Endothelial cell of umbilical vein (primary cell): ENCODE measurements around the gene SPAG6. TPM values are rescaled to one million over a fixed set of nuclear protein-coding genes. Genes with fewer than 3 reads are reported as not detected.
A peak's percentile ranks its signal among the peaks of the same experiment; 100 is the strongest.

Experiments used
- BruUV-seq: library from RNA; stranded (reverse); fragments of 400-500 nt; replicated peaks from 2 replicates; lab custom pipeline; 2021; lab: Mats Ljungman, UMichigan
- CTCF ChIA-PET: fragments of 300-600, 350-600 bp; sonication (Branson Sonifier 250); formaldehyde crosslinking; loops from one replicate; lab custom pipeline; 2021; ENCODE audit warnings: antibody characterized with exemption, inconsistent platforms; lab: Charles Lee
- POLR2A ChIA-PET: fragments of 300-600, 350-600 bp; sonication (Branson Sonifier 250); formaldehyde crosslinking; loops from one replicate; lab custom pipeline; 2021; ENCODE audit warnings: antibody characterized with exemption, inconsistent platforms; lab: Charles Lee
- DNase-seq: peaks from one replicate; pipeline ENCODE4 v3.0.0-alpha.2; 2011; ENCODE audit warnings: low read depth, low spot score
- FAIRE-seq: peaks from 2 replicates; lab custom pipeline; 2011; peaks lifted over from hg19 to GRCh38; lab: Jason Lieb, UNC
- H2AFZ ChIP-seq: 2 replicates; pipeline ENCODE4 v1.6.0; 2012; ENCODE audit warnings: low read depth, low read length, control low read depth, inconsistent platforms
- H3K27ac ChIP-seq: 2 replicates; pipeline ENCODE4 v1.5.1; 2011; ENCODE audit warnings: low read depth, mild to moderate bottlenecking, control low read depth, low read length, moderate library complexity; ENCODE audit not compliant: insufficient read depth
- H3K27me3 ChIP-seq, 2 experiments: 2 replicates each; pipeline versions ENCODE4 v1.6.0 to v1.6.1; 2011; ENCODE audit warnings: low read length in 2 of 2, mixed read lengths in 1 of 2; ENCODE audit not compliant: control insufficient read depth in 2 of 2, insufficient read depth in 2 of 2
- H3K36me3 ChIP-seq, 2 experiments: 2 replicates in 1 of 2; 3 replicates in 1 of 2; pipeline ENCODE4 v1.5.1; 2011; ENCODE audit warnings: low read length in 2 of 2, mild to moderate bottlenecking in 1 of 2, moderate library complexity in 1 of 2; ENCODE audit not compliant: control insufficient read depth in 2 of 2, insufficient read depth in 2 of 2; ENCODE audit errors: extremely low read depth in 1 of 2
- H3K4me1 ChIP-seq: 3 replicates; pipeline ENCODE4 v1.5.1; 2011; ENCODE audit warnings: mild to moderate bottlenecking, low read length; ENCODE audit not compliant: control insufficient read depth, insufficient read depth; ENCODE audit errors: extremely low read depth
- H3K4me2 ChIP-seq: 2 replicates; pipeline ENCODE4 v1.6.1; 2011; ENCODE audit warnings: low read length, control low read depth, mixed read lengths; ENCODE audit not compliant: insufficient read depth
- H3K4me3 ChIP-seq, 3 experiments: fragments of 200-600 bp in 1 of 3; sonication (generic), shearing (Covaris generic) in 1 of 3; replicated peaks in 1 of 3; 2 replicates each; pipeline ENCODE4 v1.5.1; 2011 to 2016; ENCODE audit warnings: control low read depth in 3 of 3, low read length in 3 of 3, mild to moderate bottlenecking in 2 of 3, inconsistent platforms in 1 of 3, low read depth in 1 of 3, moderate library complexity in 1 of 3; ENCODE audit not compliant: insufficient read depth in 1 of 3
- H3K79me2 ChIP-seq: 2 replicates; pipeline ENCODE4 v1.6.0; 2012; ENCODE audit warnings: low read length, inconsistent platforms; ENCODE audit not compliant: control insufficient read depth, insufficient read depth
- H3K9ac ChIP-seq: replicated peaks from 2 replicates; pipeline ENCODE3; 2011; ENCODE audit warnings: low read length, control low read depth; ENCODE audit not compliant: insufficient read depth; ENCODE audit errors: extremely low read depth
- H3K9me1 ChIP-seq: replicated peaks from 3 replicates; pipeline ENCODE4 v1.6.0; 2011; ENCODE audit warnings: mild to moderate bottlenecking, low read length; ENCODE audit not compliant: control insufficient read depth, insufficient read depth; ENCODE audit errors: extremely low read depth
- H3K9me3 ChIP-seq: replicated peaks from 2 replicates; pipeline ENCODE4 v1.5.1; 2012; ENCODE audit warnings: low read length, inconsistent platforms; ENCODE audit not compliant: control insufficient read depth, insufficient read depth
- H4K20me1 ChIP-seq: replicated peaks from 2 replicates; pipeline ENCODE3; 2011; ENCODE audit warnings: mild to moderate bottlenecking, low read length; ENCODE audit not compliant: control insufficient read depth, insufficient read depth; ENCODE audit errors: extremely low read depth
- EZH2 ChIP-seq: IDR thresholded peaks from 2 replicates; pipeline ENCODE4 v1.6.1; 2012; ENCODE audit warnings: borderline replicate concordance, low read depth, mild to moderate bottlenecking, moderate library complexity, low read length, inconsistent platforms; ENCODE audit not compliant: severe bottlenecking
- FOS ChIP-seq: IDR thresholded peaks from 2 replicates; pipeline ENCODE4 v1.6.1; 2011; ENCODE audit warnings: mild to moderate bottlenecking, low read length, moderate library complexity, borderline replicate concordance; ENCODE audit not compliant: insufficient read depth
- GATA2 ChIP-seq: IDR thresholded peaks from 2 replicates; pipeline ENCODE4 v1.7.0; 2011; ENCODE audit warnings: low read depth, mild to moderate bottlenecking, moderate library complexity, mixed read lengths, low read length; ENCODE audit not compliant: insufficient read length, insufficient read depth
- JUN ChIP-seq: IDR thresholded peaks from 2 replicates; pipeline ENCODE4 v1.6.1; 2011; ENCODE audit warnings: borderline replicate concordance, low read depth; ENCODE audit not compliant: insufficient read length, insufficient read depth
- MYC ChIP-seq: IDR thresholded peaks from one replicate; pipeline ENCODE4 v1.6.1; 2011; ENCODE audit warnings: mild to moderate bottlenecking, low read depth, low read length
- POLR2A ChIP-seq: IDR thresholded peaks from 2 replicates; pipeline ENCODE4 v1.6.1; 2012; ENCODE audit warnings: low read depth, mild to moderate bottlenecking, control low read depth, low read length
- POLR2AphosphoS5 ChIP-seq: IDR thresholded peaks from 2 replicates; pipeline ENCODE4 v1.6.1; 2012; ENCODE audit warnings: low read depth, mild to moderate bottlenecking, control low read depth, low read length, moderate library complexity; ENCODE audit not compliant: insufficient read depth
- dilution Hi-C: fragments of 300-500 bp; cut with MboI; formaldehyde crosslinking; loops from one replicate; pipeline ENCODE4 v1.15.0; 2019; ENCODE audit warnings: low sequenced_read_pairs; ENCODE audit not compliant: extremely low pct_ligation_motif_present
- intact Hi-C: fragments of 100-400 bp; cut with micrococcal nuclease; formaldehyde crosslinking; loops from one replicate; pipeline ENCODE4 v1.10.0; 2022
- polyA plus RNA-seq, 4 experiments: library from polyadenylated mRNA; depleted of rRNA in 3 of 4; stranded (reverse) in 3 of 4; unstranded in 1 of 4; fragments of >200 nt; gene quantifications; 2 replicates each; pipeline versions ENCODE4 v1.2.1 to v1.2.3, GENCODE V29; 2011 to 2012; ENCODE audit warnings: missing spikeins in 1 of 4
- total RNA-seq: library from RNA; stranded (reverse); gene quantifications from 2 replicates; pipeline ENCODE4 v1.2.3, GENCODE V29; 2021
- TF ChIP-seq, protein P1 (sequence below): IDR thresholded peaks from 2 replicates; pipeline ENCODE4 v1.6.1; 2011; ENCODE audit not compliant: insufficient read depth, insufficient read length
- TF ChIP-seq, protein P2 (sequence below), 2 donors: IDR thresholded peaks; 1 replicate in 1 of 2; 2 replicates in 1 of 2; pipeline ENCODE4 v1.5.1; 2011; ENCODE audit warnings: low read length in 2 of 2, mild to moderate bottlenecking in 2 of 2, moderate library complexity in 2 of 2, control low read depth in 1 of 2, inconsistent platforms in 1 of 2, low read depth in 1 of 2; ENCODE audit not compliant: insufficient read depth in 1 of 2; ENCODE audit errors: extremely low read depth in 1 of 2

Gene SPAG6
- total and polyA plus RNA-seq, 2 donors (not counting 3 experiments of a cell fraction or from before 2014, with no cell fraction given), result not detected

GRCh38 chr10:22434521-22434920 is 89.2 kb downstream of the SPAG6 start:
- Histone ChIP-seq H3K79me2 (peaks cover 2% of the 10 kb centered on the region), H3K4me2 (peak overlapping the region; percentile 42), H3K27ac (peak overlapping the region; percentile 43), H3K9me1 (no peaks in the 10 kb centered on the region), H2AFZ (no peak overlapping the region), H3K9me3 (no peaks in the 10 kb centered on the region), H4K20me1 (no peaks in the 10 kb centered on the region), H3K4me1 (peaks cover 31% of the 10 kb centered on the region), H3K4me3 (no peak overlapping the region), H3K27me3 (no peaks in the 10 kb centered on the region), H3K9ac (no peak overlapping the region), H3K36me3 (no peaks in the 10 kb centered on the region)
- TF ChIP-seq JUN (no peak), GATA2 (no peak), POLR2A (no peak), MYC (no peak), POLR2AphosphoS5 (no peak), FOS (no peak), EZH2 (no peak)
- TF ChIP-seq, protein P1, sequence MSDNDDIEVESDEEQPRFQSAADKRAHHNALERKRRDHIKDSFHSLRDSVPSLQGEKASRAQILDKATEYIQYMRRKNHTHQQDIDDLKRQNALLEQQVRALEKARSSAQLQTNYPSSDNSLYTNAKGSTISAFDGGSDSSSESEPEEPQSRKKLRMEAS, result no peak
- TF ChIP-seq, protein P2, sequence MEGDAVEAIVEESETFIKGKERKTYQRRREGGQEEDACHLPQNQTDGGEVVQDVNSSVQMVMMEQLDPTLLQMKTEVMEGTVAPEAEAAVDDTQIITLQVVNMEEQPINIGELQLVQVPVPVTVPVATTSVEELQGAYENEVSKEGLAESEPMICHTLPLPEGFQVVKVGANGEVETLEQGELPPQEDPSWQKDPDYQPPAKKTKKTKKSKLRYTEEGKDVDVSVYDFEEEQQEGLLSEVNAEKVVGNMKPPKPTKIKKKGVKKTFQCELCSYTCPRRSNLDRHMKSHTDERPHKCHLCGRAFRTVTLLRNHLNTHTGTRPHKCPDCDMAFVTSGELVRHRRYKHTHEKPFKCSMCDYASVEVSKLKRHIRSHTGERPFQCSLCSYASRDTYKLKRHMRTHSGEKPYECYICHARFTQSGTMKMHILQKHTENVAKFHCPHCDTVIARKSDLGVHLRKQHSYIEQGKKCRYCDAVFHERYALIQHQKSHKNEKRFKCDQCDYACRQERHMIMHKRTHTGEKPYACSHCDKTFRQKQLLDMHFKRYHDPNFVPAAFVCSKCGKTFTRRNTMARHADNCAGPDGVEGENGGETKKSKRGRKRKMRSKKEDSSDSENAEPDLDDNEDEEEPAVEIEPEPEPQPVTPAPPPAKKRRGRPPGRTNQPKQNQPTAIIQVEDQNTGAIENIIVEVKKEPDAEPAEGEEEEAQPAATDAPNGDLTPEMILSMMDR (IDR thresholded peaks at IDR 0.05; ENCODE audit: extremely low read depth in 1 of 2, insufficient read depth in 1 of 2, low read depth in 1 of 2, low read length in 2 of 2), result no peak
- ChIA-PET POLR2A (no interaction called here), CTCF (interaction anchor here (1.3 to 1.8 kb wide), 2 partner anchors 12 to 94 kb away, joined by 3 to 4 read pairs; no protein-coding TSS in a partner anchor)
- intact Hi-C loops, result loop anchor here (5.0 to 10.0 kb wide), 3 partner anchors 190 to 383 kb away; partner anchors contain the start of gene PIP4K2A
- dilution Hi-C loops, result no loop called here
- no peak for FAIRE-seq
- no peak for DNase-seq
- no TSS peak for BruUV-seq
